GM12874 (cell line): ENCODE results near the gene THOC1.

Experiments used
- TF ChIP-seq, protein P1 (sequence below): IDR thresholded peaks from 2 replicates; pipeline ENCODE4 v1.5.1; 2011; ENCODE audit warnings: low read depth, mild to moderate bottlenecking, control low read depth, low read length, moderate library complexity; ENCODE audit not compliant: insufficient read depth

Gene THOC1, protein sequence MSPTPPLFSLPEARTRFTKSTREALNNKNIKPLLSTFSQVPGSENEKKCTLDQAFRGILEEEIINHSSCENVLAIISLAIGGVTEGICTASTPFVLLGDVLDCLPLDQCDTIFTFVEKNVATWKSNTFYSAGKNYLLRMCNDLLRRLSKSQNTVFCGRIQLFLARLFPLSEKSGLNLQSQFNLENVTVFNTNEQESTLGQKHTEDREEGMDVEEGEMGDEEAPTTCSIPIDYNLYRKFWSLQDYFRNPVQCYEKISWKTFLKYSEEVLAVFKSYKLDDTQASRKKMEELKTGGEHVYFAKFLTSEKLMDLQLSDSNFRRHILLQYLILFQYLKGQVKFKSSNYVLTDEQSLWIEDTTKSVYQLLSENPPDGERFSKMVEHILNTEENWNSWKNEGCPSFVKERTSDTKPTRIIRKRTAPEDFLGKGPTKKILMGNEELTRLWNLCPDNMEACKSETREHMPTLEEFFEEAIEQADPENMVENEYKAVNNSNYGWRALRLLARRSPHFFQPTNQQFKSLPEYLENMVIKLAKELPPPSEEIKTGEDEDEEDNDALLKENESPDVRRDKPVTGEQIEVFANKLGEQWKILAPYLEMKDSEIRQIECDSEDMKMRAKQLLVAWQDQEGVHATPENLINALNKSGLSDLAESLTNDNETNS

DNA sequence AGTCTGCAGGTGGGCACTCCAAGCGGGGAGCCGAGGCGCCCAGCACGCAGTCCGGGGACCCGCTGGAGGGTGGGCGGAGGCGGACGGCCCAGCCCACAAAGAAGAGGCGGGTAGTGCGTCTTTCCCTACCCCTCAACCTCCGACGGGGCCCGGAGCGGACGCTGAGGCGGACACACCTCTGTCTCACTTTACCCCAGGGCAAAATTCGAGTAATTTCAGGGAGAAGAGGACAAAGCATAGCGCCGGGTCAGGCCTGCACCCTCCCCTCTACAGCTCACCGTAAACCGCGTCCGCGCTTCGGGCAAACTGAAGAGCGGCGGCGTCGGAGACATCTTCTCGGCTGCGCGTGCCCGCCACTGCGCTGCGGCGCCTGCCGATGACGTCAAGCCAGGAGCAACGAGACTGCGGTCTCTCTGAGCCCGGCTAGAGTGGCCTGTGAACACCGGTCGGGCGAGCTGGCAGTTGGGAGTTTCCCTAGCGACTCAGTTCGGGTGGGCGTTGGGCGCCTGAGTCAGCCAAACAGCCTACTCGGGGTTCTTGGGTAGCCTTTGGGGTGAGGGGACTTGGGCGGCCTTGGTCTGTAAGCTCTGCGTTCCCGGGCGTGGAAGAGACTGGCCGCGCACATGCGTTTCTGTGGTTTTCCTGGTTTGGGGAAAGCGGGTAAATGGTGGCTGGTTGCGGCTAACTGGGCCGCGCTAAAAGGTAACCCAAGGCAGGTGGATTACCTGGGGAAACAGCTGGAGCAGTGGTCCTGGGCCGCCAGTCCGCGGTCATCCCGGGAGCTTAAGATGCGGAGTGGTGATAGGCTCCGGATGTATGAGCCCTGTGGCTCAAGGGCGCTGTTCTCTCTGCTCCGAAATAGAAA, at the start of gene THOC1:
TSS of gene THOC1 (minus strand) at position 360 of the 865 bp plus-strand sequence. CDS start at position 332, 28 bp downstream.
- TF ChIP-seq, protein P1, sequence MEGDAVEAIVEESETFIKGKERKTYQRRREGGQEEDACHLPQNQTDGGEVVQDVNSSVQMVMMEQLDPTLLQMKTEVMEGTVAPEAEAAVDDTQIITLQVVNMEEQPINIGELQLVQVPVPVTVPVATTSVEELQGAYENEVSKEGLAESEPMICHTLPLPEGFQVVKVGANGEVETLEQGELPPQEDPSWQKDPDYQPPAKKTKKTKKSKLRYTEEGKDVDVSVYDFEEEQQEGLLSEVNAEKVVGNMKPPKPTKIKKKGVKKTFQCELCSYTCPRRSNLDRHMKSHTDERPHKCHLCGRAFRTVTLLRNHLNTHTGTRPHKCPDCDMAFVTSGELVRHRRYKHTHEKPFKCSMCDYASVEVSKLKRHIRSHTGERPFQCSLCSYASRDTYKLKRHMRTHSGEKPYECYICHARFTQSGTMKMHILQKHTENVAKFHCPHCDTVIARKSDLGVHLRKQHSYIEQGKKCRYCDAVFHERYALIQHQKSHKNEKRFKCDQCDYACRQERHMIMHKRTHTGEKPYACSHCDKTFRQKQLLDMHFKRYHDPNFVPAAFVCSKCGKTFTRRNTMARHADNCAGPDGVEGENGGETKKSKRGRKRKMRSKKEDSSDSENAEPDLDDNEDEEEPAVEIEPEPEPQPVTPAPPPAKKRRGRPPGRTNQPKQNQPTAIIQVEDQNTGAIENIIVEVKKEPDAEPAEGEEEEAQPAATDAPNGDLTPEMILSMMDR: no peak

DNA sequence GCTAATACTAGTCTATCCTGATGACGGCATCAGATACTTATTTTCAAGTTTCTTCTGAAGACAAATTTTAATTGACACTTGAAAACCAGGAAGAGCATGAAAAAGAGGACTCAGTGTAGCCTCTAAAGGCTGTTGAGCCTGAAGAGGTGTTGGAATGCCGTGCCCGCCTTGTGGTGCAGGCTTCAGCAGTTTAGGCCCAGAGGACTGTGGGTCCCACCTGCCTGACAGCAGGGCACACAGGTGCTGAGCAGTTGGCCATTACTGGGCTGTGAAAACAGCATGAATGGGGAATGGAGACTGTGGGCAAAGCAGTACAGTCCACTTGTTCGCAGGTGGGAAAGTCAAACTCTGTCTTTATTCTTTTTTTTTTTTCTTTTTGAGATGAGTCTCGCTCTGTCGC, 49.8 kb upstream of the THOC1 start:
- TF ChIP-seq, protein P1: no peak

DNA sequence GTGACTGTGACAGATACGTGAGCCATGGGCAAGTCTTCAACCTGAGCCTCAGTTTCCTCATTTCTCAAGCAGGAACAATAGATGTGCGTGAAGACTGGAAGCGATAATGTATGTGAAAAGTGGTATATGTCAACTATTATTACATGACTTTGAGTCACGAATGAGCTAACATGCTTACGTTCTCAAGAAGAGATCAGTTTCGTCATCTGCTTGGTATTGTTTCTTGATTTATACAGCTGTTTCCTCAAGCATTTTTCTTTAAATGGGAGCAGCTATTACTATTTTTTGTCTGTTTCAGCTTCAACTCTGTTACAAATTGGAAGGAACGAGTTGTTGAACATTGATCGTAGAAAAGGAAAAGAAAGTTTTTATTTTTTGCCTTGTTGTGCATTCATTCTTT, 48.5 kb upstream of the THOC1 start:
- TF ChIP-seq, protein P1: no peak

DNA sequence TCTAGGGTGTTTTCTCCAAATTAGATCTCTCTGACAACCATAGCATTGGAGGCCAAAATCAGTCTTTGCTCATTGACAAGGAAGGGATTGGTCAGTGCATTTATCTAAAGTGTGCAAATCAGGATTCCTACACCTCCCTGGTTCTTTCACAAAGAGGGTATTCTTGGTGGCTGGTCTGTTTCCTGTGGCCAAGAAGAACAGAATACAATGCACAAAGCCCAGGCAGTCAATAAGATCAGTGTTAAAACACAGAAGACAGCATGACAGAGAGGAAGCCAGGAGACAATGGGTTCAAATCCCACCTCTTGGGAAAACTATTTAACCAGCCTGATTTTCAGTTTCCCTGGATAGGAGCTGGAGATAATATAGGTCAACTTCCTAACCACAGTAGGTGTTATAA, 46.1 kb upstream of the THOC1 start:
- TF ChIP-seq, protein P1: no peak

DNA sequence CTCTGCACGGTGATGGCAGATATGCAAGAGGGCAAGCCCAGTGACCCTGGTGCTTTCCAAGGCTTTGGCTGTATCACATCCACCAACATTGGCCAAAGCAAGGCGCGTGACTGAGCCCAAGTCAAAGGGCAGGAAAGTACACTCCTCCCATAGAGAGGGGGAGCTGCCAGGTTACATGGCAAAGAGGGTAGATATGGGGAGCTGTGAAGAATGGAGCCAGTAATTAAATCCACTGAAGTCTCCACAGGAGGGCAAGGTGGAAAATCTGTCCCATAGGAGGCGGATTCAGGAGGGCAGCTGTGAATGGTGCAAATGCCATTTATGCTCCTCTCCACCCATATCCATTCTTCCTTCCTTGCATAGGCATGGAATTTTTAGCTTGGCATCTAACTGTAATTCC, 44.6 kb upstream of the THOC1 start:
- TF ChIP-seq, protein P1: no peak

DNA sequence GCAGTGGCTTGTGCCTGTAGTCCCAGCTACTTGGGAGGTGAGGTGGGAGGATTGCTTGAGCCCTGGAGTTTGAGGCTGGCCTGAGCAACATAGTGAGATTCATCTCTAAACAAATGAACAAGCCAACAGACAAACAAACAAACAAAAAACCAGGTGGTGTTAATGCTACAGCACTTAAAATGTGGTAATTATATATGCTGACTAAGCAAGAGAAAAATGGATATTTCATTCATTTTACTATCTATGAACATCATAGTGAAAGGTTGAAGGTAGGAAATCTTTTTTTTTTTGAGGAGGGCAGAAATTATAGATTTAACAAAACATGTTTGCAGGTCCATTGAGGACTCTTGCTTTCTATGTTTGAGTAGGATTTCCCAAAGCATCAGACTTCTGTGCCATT, 42.2 kb upstream of the THOC1 start:
- TF ChIP-seq, protein P1: no peak

DNA sequence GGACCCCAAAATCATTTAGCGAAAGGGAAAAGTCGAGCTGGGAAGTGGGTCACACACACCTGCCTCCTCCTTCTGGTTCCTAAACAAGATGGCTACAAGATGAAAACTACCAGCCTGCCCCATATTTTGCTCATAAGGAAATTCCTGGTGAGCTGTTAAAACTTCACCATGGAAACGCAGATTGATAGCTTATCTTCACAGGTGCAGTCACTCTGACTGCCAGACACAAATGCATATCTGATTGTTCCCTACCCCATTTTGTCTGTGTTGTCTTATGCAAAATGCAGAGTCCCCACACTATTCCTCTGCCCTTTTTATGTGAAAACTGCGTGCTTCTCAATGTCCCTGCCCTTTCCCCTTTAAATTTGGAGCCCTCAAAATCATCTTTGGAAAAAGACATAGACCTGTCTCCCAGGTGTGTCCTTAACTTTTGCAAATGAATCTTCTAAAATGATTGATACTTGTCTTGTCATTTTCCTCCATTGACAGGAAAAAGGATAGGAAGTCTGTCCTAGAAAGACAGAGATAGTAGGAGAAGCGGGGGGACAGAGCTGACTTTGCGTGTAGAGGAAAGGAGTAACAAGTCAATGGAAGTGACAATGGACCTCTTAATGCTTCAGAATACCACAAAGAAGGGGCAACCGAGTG, 38.9 kb upstream of the THOC1 start:
- TF ChIP-seq, protein P1: no peak
